Spleen (tissue), 7 donors: Measurements from ENCODE around the gene ZNF816.

Source experiments
- CTCF ChIP-seq, 11 experiments: fragments of 200-600 bp in 7 of 11; fragments of 450-650 bp in 4 of 11; sonication (generic) in 4 of 11; IDR thresholded peaks in 8 of 11; conservative IDR thresholded peaks in 3 of 11; 1 replicate in 7 of 11; 2 replicates in 4 of 11; pipeline versions ENCODE4 v1.4.0 to v1.8.0; 2016 to 2021; ENCODE audit warnings: antibody characterized with exemption in 11 of 11, inconsistent platforms in 4 of 11, mild to moderate bottlenecking in 1 of 11
- POLR2AphosphoS5 ChIP-seq, 3 donors: sonication (generic); formaldehyde crosslinking; IDR thresholded peaks; one replicate each; pipeline ENCODE4 v1.5.1; 2017; ENCODE audit warnings: antibody characterized with exemption in 3 of 3
- donor health status: DM: no; HTN: no; CAD: no; lungs with moderate emphysema.
- donor health status: DM: no; HTN: no; CAD: no.
- donor health status: DM: no; HTN: no; CAD: no.

DNA sequence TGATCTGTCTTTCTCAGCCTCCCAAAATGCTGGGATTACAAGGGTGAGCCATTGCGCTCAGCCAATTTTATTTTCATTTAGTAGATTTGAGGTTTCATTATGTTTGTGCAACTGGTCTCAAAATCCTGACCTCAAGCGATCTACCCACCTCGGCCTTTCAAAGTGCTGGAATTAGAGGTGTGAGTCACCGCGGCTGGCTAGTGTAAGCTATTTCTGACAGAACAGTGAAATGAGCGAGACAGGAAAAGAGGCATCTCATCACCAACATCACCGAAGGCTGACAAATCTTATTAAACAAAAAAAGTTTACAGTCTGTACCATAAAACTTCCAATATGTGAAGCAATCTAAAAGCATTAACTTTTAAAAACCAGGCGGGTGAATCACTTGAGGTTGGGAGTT is 27.2 kb downstream of the ZNF816 start:
- TF ChIP-seq CTCF (IDR thresholded peaks at IDR 0.05 in 8 of 11, conservative IDR thresholded peaks at IDR 0.05 in 3 of 11), result no peak
- TF ChIP-seq POLR2AphosphoS5 (IDR thresholded peaks at IDR 0.05), result no peak
